Natural killer cell (primary cell): ENCODE data around the gene MYB. TPM values are rescaled to one million over a fixed set of nuclear protein-coding genes. Genes with fewer than 3 reads are reported as not detected.

ENCODE experiments used
- ATAC-seq, 3 donors: fragments of 150-1000 bp in 2 of 3; fragments of 200-7000 bp in 1 of 3; cut with Tn5 transposase; 1 replicate in 1 of 3; 2 replicates in 2 of 3; pipeline ENCODE4 v1.10.0; 2021; ENCODE audit warnings: mild to moderate bottlenecking in 2 of 3, moderate library complexity in 2 of 3
- DNase-seq, 2 donors: peaks; one replicate each; pipeline versions ENCODE4 v3.0.0 to v3.0.0-alpha.2; 2013 to 2021; ENCODE audit warnings: mixed read lengths in 1 of 2
- H3K27ac ChIP-seq: one replicate; pipeline ENCODE4 v1.5.1; 2013; ENCODE audit warnings: mild to moderate bottlenecking, low read length
- H3K27me3 ChIP-seq: one replicate; pipeline ENCODE4 v1.6.1; 2013; ENCODE audit warnings: low read length; ENCODE audit not compliant: control insufficient read depth, insufficient read depth
- H3K36me3 ChIP-seq: one replicate; pipeline ENCODE4 v1.6.1; 2013; ENCODE audit warnings: low read length; ENCODE audit not compliant: control insufficient read depth, insufficient read depth
- H3K4me1 ChIP-seq: one replicate; pipeline ENCODE4 v1.6.1; 2013; ENCODE audit warnings: low read length; ENCODE audit not compliant: control insufficient read depth, insufficient read depth
- H3K4me3 ChIP-seq: one replicate; pipeline ENCODE4 v1.5.1; 2013; ENCODE audit warnings: low read length
- H3K9me3 ChIP-seq: one replicate; pipeline ENCODE4 v1.6.1; 2013; ENCODE audit warnings: low read length; ENCODE audit not compliant: control insufficient read depth, insufficient read depth
- H3K27ac Mint-ChIP-seq, 2 donors: one replicate each; pipeline ENCODE4 v1.8.0; 2022; ENCODE audit warnings: mild to moderate bottlenecking in 2 of 2, mixed read lengths in 2 of 2, moderate library complexity in 1 of 2
- H3K27me3 Mint-ChIP-seq, 2 donors: one replicate each; pipeline ENCODE4 v1.8.0; 2022; ENCODE audit warnings: low read depth in 2 of 2, mixed read lengths in 2 of 2
- H3K36me3 Mint-ChIP-seq: one replicate; pipeline ENCODE4 v1.8.0; 2022; ENCODE audit warnings: mixed read lengths
- H3K4me1 Mint-ChIP-seq, 2 donors: one replicate each; pipeline ENCODE4 v1.8.0; 2022; ENCODE audit warnings: mixed read lengths in 2 of 2
- H3K4me3 Mint-ChIP-seq: one replicate; pipeline ENCODE4 v1.8.0; 2022; ENCODE audit warnings: mild to moderate bottlenecking, moderate library complexity, mixed read lengths
- H3K9me3 Mint-ChIP-seq, 2 donors: one replicate each; pipeline ENCODE4 v1.8.0; 2022; ENCODE audit warnings: mixed read lengths in 2 of 2
- WGBS: methylation state at CpG from one replicate; pipeline ENCODE4 v1.1.7; 2013; ENCODE audit warnings: missing lambda C conversion rate; ENCODE audit not compliant: insufficient coverage; 5-methylcytosine and 5-hydroxymethylcytosine counted together
- intact Hi-C: fragments of 100-400 bp; cut with micrococcal nuclease; formaldehyde crosslinking; loops from one replicate; pipeline ENCODE4 v1.14.2; 2022
- total RNA-seq, 4 donors: library from RNA; stranded (reverse); fragments of 120-200 nt in 1 of 4; gene quantifications; one replicate each; pipeline versions ENCODE4 v1.2.3 to v1.2.4, GENCODE V29; 2013 to 2022
- TF ChIP-seq, protein P1 (sequence below): fragments of 200-600 bp; IDR thresholded peaks from one replicate; pipeline ENCODE4 v1.8.0; 2022; ENCODE audit warnings: antibody characterized with exemption

Gene MYB
- total RNA-seq, 3 donors from 2014 or later (not counting 1 experiment from before 2014, with no cell fraction given), result 0.40 to 3.5 (median 1.3) TPM

DNA sequence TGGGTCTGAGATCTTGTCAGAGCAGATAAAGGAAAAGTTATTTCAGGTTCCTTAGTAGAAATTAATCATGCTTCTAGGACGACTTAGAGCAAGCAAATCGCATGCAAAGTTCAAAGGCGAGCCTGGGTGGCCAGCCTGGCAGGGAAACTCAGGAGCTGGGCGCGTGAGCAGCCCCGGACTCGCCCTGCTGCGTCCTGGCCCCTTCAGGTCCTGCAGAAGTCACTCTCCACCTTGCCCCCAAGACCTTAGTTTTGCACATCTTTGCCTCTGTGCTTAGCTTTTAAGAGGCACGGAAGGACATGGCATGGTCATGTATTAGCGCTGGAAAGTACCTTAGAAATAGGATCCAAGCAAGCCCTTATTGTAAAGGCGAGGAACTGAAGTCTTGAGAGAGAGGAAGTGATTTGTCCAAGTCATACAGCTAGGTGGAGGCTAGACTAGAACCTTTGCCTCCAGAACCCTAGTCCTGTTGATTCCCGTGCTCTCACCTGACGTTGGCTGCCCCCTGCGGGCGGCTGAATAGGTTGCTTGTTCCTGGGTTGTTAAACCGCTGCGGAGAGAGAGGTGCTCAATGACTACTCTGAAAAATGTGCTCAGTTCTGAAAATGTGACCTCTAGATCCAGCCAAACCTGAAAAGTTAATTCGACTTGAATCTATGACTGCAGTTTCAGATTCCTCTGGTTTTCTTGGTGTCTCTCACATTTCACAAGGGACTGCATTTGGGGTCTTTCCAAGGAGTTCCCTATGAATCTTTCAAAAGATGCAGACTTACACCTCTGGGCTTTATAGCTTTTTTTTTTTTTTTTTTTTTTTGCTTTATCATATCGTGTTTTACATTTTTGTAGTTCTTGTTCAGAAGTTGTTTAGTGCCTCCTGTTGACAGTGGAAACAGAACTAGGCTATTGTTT lies 2.7 kb downstream of the MYB start:
- no peaks in the 10 kb centered on the region for H3K9me3 Mint-ChIP-seq
- H3K4me3 ChIP-seq, result peak overlapping the region; percentile 51
- H3K27me3 ChIP-seq, result peaks cover 3% of the 10 kb centered on the region
- H3K9me3 ChIP-seq, result no peaks in the 10 kb centered on the region
- DNase-seq (peak; percentile 39 to 87), ATAC-seq (peak; percentile 39 to 56 (median 56))
- intact Hi-C loops, result loop anchor here (2.0 to 10.0 kb wide), 4 partner anchors 36 to 1009 kb away; partner anchors contain the start of gene HBS1L
- H3K27ac ChIP-seq, result no peak overlapping the region
- TF ChIP-seq, protein P1, sequence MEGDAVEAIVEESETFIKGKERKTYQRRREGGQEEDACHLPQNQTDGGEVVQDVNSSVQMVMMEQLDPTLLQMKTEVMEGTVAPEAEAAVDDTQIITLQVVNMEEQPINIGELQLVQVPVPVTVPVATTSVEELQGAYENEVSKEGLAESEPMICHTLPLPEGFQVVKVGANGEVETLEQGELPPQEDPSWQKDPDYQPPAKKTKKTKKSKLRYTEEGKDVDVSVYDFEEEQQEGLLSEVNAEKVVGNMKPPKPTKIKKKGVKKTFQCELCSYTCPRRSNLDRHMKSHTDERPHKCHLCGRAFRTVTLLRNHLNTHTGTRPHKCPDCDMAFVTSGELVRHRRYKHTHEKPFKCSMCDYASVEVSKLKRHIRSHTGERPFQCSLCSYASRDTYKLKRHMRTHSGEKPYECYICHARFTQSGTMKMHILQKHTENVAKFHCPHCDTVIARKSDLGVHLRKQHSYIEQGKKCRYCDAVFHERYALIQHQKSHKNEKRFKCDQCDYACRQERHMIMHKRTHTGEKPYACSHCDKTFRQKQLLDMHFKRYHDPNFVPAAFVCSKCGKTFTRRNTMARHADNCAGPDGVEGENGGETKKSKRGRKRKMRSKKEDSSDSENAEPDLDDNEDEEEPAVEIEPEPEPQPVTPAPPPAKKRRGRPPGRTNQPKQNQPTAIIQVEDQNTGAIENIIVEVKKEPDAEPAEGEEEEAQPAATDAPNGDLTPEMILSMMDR, result no peak
- H3K27me3 Mint-ChIP-seq, result peaks cover 6 to 10% of the 10 kb centered on the region in 2 donors
- under 1% methylated on average over 18 of the region's 19 CpGs for WGBS
- peaks cover 24% of the 10 kb centered on the region for H3K4me1 ChIP-seq
- peak overlapping the region; percentile 88 for H3K4me3 Mint-ChIP-seq
- no peaks in the 10 kb centered on the region for H3K36me3 Mint-ChIP-seq
- peaks cover 21 to 30% of the 10 kb centered on the region in 2 donors for H3K4me1 Mint-ChIP-seq
- no peak overlapping the region for H3K27ac Mint-ChIP-seq
- no peaks in the 10 kb centered on the region for H3K36me3 ChIP-seq

DNA sequence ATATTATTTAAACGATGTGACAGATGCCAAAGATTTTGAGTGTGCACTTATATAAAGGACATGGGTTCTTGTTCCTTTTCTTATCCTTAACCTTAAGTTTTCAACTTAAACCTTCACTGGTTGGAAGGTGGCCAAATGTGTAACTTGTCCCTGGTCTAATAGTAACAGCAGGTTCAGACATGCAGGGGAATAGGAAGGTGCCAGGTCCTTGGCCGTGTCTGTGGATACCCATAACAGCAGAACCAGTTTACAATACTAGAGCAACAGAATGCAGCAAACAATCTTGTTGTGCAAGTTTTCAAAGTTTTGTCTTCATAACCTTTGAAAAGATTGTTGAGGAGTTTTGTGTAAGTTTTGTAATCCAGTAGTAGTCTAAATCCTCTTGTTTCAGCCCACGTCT lies 4.4 kb downstream of the MYB start:
- H3K27me3 Mint-ChIP-seq, result peaks cover 6 to 10% of the 10 kb centered on the region in 2 donors
- peaks cover 21 to 25% of the 10 kb centered on the region in 2 donors for H3K4me1 Mint-ChIP-seq
- H3K27ac Mint-ChIP-seq, result no peak overlapping the region
- ATAC-seq, result no peak
- WGBS, result 71% methylated on average over 1 of the region's 3 CpGs
- H3K9me3 ChIP-seq, result no peaks in the 10 kb centered on the region
- H3K27me3 ChIP-seq, result peaks cover 3% of the 10 kb centered on the region
- no peak overlapping the region for H3K4me3 ChIP-seq
- no peaks in the 10 kb centered on the region for H3K36me3 Mint-ChIP-seq
- DNase-seq, result no peak
- no peaks in the 10 kb centered on the region for H3K9me3 Mint-ChIP-seq
- H3K4me1 ChIP-seq, result peaks cover 24% of the 10 kb centered on the region
- TF ChIP-seq, protein P1, result no peak
- intact Hi-C loops, result loop anchor here (10.0 kb wide), 2 partner anchors 131 to 1011 kb away; partner anchors contain the start of gene HBS1L
- H3K27ac ChIP-seq, result no peak overlapping the region
- no peak overlapping the region for H3K4me3 Mint-ChIP-seq
- no peaks in the 10 kb centered on the region for H3K36me3 ChIP-seq

DNA sequence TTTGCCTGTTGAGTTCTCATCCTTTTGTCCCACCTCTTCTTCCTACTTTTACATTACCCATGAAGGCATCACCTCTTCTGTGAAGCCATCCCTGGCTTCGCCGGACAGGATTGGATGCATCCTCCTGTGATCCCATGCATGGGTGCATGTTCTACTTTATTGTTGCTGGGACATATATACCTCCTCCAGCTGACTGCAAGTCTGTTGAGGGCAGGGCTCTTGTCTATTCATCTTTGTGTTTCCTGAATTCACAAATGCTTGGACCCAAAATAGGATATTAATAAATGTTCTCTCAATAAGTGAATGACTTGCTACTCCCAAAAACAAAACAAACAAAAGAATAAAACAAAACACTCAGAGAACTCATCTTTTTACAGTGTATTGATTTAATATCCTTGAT lies 5.1 kb downstream of the MYB start:
- Histone ChIP-seq H3K9me3 (no peaks in the 10 kb centered on the region), H3K36me3 (no peaks in the 10 kb centered on the region), H3K4me1 (peaks cover 24% of the 10 kb centered on the region), H3K27ac (no peak overlapping the region), H3K27me3 (peaks cover 3% of the 10 kb centered on the region), H3K4me3 (no peak overlapping the region)
- Mint-ChIP-seq H3K36me3 (no peaks in the 10 kb centered on the region), H3K4me1 (peaks cover 21 to 25% of the 10 kb centered on the region in 2 donors), H3K27me3 (peaks cover 6 to 10% of the 10 kb centered on the region in 2 donors), H3K9me3 (no peaks in the 10 kb centered on the region), H3K27ac (no peak overlapping the region), H3K4me3 (no peak overlapping the region)
- ATAC-seq, result no peak
- intact Hi-C loops, result loop anchor here (10.0 kb wide), 2 partner anchors 131 to 1011 kb away; partner anchors contain the start of gene HBS1L
- WGBS, result 100% methylated on average over 2 of the region's 2 CpGs
- no peak for DNase-seq
- TF ChIP-seq, protein P1, result no peak
